ENCODE results near the gene FZR1. TPM values are rescaled to one million over a fixed set of nuclear protein-coding genes. Genes with fewer than 3 reads are reported as not detected.

Gene FZR1
- total and polyA plus RNA-seq, 2 of the 13 experiments (the other 11 are each of a cell fraction or from before 2014, with no cell fraction given): 29.0 to 30.8 TPM

DNA sequence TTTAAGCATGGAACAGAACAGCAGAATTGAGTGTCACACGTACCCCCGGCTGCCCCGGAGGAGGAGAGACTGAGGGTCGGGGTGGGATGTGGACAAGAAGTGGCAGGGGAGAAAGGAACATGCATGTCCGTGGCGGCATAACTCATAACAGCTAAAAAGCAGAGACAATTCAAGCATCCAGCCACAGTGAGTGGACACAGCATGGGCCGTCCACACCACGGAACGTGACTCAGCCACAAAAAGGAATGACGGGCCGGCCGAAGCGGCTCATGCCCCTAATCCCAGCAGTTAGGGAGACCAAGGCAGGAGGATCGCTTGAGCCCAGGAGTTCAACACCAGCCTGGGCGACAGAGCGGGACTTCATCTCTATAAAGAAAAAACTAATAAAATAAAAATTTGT is 13.2 kb upstream of the FZR1 start (continued):
- no peak for TF ChIP-seq HBP1 (CRISPR knock-in tag; IDR thresholded peaks at IDR 0.05; ENCODE audit: low read depth)

- in situ Hi-C loops (cut with HindIII; ENCODE audit: extremely low pct_ligation_motif_present, low pct_unique_long_range_greater_than_20kb): no loop called here
- no peak for FAIRE-seq
Observed at GRCh38 chr19:3493651-3494050, 12.5 kb upstream of the FZR1 start.

DNA sequence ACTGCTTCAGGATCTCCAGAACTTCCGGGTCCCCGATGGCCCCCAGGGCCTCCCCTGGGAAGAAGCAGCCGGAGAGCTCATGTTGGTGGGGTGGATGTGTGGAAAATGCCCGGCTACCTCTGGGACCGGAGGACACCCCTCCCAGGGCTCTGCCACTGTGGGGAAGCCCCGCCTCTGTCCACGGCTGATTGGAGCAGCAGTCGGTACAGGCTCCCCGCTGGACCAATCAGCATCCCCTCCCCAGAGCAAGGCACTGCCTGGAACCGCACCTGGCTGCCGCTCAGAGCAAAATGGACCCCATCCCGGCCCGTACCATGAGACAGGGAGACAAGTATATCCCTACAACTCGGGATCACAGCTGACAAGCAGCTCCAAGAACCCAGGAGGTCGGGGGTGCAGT is 12.1 kb upstream of the FZR1 start:
- 93% methylated on average over 6 of the region's 15 CpGs for WGBS (ENCODE audit: low lambda C conversion rate)
- H4K20me1 ChIP-seq (ENCODE audit: insufficient read depth, low read length): no peaks in the 10 kb centered on the region
- no peaks in the 10 kb centered on the region; a peak in 1 of 5 replicates for H3K27me3 ChIP-seq (ENCODE audit: control insufficient read depth in 1 of 2, insufficient read depth in 2 of 2, low read length in 2 of 2)
- no TSS peak for BruUV-seq (replicated peaks)
- H3K9ac ChIP-seq (ENCODE audit: insufficient read depth, low read depth, low read length): no peak overlapping the region
- POLR2A ChIA-PET: interaction anchor here (1.0 kb wide), 1 partner anchor 13 kb away, joined by 3 read pairs; the partner anchor contains the start of gene SMIM24
- no peak overlapping the region for H3K4me3 ChIP-seq (replicated peaks in 1 of 3; ENCODE audit: insufficient read depth in 1 of 3, low read depth in 2 of 3, low read length in 3 of 3)
- H2AFZ ChIP-seq (ENCODE audit: low read length): no peak overlapping the region
- intact Hi-C loops (cut with micrococcal nuclease; ENCODE audit: unreplicated experiment) (no loop called here), in situ Hi-C loops (cut with HindIII; ENCODE audit: extremely low pct_ligation_motif_present, low pct_unique_long_range_greater_than_20kb) (no loop called here)
- H3K36me3 ChIP-seq (replicated peaks in 1 of 2; ENCODE audit: control insufficient read depth in 1 of 2, insufficient read depth in 2 of 2, low read length in 2 of 2): peaks cover 11 to 50% of the 10 kb centered on the region in 2 experiments; a peak in 4 of 5 replicates
- CTCF ChIA-PET (ENCODE audit: low intra/inter-chr PET ratio, low total read pairs): no interaction called here
- H3K27ac ChIP-seq (ENCODE audit: extremely low read length, insufficient read depth, low read length): no peak overlapping the region
- TF ChIP-seq ZSCAN5A (CRISPR knock-in tag; IDR thresholded peaks at IDR 0.05; ENCODE audit: borderline replicate concordance): no peak
- peak; percentile 75 for TF ChIP-seq NFYB (CRISPR knock-in tag; IDR thresholded peaks at IDR 0.05)
- TF ChIP-seq SP2 (CRISPR knock-in tag; IDR thresholded peaks at IDR 0.05): peak; percentile 66
- TF ChIP-seq, protein P1, sequence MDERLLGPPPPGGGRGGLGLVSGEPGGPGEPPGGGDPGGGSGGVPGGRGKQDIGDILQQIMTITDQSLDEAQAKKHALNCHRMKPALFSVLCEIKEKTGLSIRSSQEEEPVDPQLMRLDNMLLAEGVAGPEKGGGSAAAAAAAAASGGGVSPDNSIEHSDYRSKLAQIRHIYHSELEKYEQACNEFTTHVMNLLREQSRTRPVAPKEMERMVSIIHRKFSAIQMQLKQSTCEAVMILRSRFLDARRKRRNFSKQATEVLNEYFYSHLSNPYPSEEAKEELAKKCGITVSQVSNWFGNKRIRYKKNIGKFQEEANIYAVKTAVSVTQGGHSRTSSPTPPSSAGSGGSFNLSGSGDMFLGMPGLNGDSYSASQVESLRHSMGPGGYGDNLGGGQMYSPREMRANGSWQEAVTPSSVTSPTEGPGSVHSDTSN (CRISPR knock-in tag; IDR thresholded peaks at IDR 0.05): peak; percentile 33; the same call in 1 of the 2 replicates
- TF ChIP-seq NFYC (CRISPR knock-in tag; IDR thresholded peaks at IDR 0.05): peak; percentile 77
- no peak for TF ChIP-seq SMARCE1 (IDR thresholded peaks at IDR 0.05; ENCODE audit: borderline replicate concordance)
- H3K4me1 ChIP-seq (ENCODE audit: insufficient read depth, low read length): peaks cover 16% of the 10 kb centered on the region
- H3K4me2 ChIP-seq (ENCODE audit: low read depth, low read length): no peak overlapping the region
- no peak for DNase-seq (ENCODE audit: low spot score)
- no peak for FAIRE-seq
- no peaks in the 10 kb centered on the region for H3K9me3 ChIP-seq (ENCODE audit: low read length)
- peak; percentile 40 for ATAC-seq
- peaks cover 15% of the 10 kb centered on the region for H3K79me2 ChIP-seq (ENCODE audit: insufficient read depth, low read length)

More at GRCh38 chr19:3493651-3494050, 12.5 kb upstream of the FZR1 start:
- Histone ChIP-seq H3K27ac (ENCODE audit: extremely low read length, insufficient read depth, low read length) (no peak overlapping the region), H3K36me3 (replicated peaks in 1 of 2; ENCODE audit: control insufficient read depth in 1 of 2, insufficient read depth in 2 of 2, low read length in 2 of 2) (peaks cover 11 to 50% of the 10 kb centered on the region in 2 experiments; a peak in 4 of 5 replicates), H3K4me2 (ENCODE audit: low read depth, low read length) (no peak overlapping the region), H3K9me3 (ENCODE audit: low read length) (no peaks in the 10 kb centered on the region), H2AFZ (ENCODE audit: low read length) (no peak overlapping the region), H3K27me3 (ENCODE audit: control insufficient read depth in 1 of 2, insufficient read depth in 2 of 2, low read length in 2 of 2) (no peaks in the 10 kb centered on the region; a peak in 1 of 5 replicates), H4K20me1 (ENCODE audit: insufficient read depth, low read length) (no peaks in the 10 kb centered on the region), H3K9ac (ENCODE audit: insufficient read depth, low read depth, low read length) (no peak overlapping the region), H3K79me2 (ENCODE audit: insufficient read depth, low read length) (peaks cover 11% of the 10 kb centered on the region), H3K4me3 (replicated peaks in 1 of 3; ENCODE audit: insufficient read depth in 1 of 3, low read depth in 2 of 3, low read length in 3 of 3) (no peak overlapping the region), H3K4me1 (ENCODE audit: insufficient read depth, low read length) (peaks cover 12% of the 10 kb centered on the region)
- DNase-seq (ENCODE audit: low spot score): no peak
- 95% methylated on average over 11 of the region's 14 CpGs for WGBS (ENCODE audit: low lambda C conversion rate)
- intact Hi-C loops (cut with micrococcal nuclease; ENCODE audit: unreplicated experiment): no loop called here
- CTCF ChIA-PET (ENCODE audit: low intra/inter-chr PET ratio, low total read pairs): no interaction called here
- POLR2A ChIA-PET: interaction anchor here (1.0 kb wide), 1 partner anchor 13 kb away, joined by 3 read pairs; the partner anchor contains the start of gene SMIM24
- no TSS peak for BruUV-seq (replicated peaks)
- TF ChIP-seq ZNF326 (CRISPR knock-in tag; IDR thresholded peaks at IDR 0.05; ENCODE audit: borderline replicate concordance) (no peak), ZNF883 (CRISPR knock-in tag; IDR thresholded peaks at IDR 0.05; ENCODE audit: not compliant biosample characterization) (no peak)
- no peak for ATAC-seq

All from HepG2 (cell line).